ENCODE results near the gene CEP43.

DNA sequence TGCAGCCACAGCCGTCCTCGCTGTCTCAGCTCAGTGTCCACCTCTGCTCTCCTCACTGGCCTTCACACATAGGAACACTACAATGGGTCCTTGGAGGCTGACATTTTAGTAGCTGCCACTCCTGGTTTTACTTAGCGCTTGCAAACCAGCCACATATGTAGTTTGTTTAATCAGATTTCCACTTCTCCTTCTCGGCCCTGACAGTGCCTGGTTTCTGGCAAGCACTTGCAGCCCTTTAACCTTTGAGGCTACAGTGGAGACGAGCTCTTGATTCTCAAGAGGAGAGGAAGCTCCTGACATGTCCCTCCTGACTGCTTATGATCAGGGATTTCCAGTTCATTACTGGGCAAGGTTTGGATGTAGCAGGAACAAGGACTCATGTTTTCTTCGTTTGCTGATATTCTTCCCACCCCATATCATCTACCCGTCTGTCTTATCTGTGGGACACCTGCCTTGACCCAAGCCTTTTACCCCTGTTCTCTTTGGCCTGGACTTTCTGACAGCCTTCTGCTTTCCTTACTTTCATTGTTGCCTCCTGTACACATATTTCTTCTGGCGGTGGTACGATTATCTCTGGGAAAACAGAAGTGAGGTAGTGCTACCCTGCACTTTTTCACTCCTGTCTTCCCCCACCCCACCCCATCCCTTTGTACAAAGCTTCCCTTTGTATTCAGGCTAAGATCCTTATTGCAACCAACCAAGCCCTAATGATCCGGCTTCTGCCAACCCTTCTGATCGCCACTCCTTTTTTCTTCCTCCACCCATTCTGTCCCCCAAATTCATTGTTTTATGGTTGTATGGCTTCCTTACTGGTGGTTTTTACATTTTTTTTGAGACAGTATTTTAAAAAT is 31.2 kb downstream of the CEP43 start:
- TF ChIP-seq, protein P1, sequence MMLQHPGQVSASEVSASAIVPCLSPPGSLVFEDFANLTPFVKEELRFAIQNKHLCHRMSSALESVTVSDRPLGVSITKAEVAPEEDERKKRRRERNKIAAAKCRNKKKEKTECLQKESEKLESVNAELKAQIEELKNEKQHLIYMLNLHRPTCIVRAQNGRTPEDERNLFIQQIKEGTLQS (CRISPR knock-in tag; conservative IDR thresholded peaks at IDR 0.05), result no peak
- no peak for TF ChIP-seq NR2C2 (CRISPR knock-in tag; IDR thresholded peaks at IDR 0.05)
- TF ChIP-seq, protein P2, sequence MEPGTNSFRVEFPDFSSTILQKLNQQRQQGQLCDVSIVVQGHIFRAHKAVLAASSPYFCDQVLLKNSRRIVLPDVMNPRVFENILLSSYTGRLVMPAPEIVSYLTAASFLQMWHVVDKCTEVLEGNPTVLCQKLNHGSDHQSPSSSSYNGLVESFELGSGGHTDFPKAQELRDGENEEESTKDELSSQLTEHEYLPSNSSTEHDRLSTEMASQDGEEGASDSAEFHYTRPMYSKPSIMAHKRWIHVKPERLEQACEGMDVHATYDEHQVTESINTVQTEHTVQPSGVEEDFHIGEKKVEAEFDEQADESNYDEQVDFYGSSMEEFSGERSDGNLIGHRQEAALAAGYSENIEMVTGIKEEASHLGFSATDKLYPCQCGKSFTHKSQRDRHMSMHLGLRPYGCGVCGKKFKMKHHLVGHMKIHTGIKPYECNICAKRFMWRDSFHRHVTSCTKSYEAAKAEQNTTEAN (CRISPR knock-in tag; IDR thresholded peaks at IDR 0.05), result no peak
- TF ChIP-seq, protein P3, sequence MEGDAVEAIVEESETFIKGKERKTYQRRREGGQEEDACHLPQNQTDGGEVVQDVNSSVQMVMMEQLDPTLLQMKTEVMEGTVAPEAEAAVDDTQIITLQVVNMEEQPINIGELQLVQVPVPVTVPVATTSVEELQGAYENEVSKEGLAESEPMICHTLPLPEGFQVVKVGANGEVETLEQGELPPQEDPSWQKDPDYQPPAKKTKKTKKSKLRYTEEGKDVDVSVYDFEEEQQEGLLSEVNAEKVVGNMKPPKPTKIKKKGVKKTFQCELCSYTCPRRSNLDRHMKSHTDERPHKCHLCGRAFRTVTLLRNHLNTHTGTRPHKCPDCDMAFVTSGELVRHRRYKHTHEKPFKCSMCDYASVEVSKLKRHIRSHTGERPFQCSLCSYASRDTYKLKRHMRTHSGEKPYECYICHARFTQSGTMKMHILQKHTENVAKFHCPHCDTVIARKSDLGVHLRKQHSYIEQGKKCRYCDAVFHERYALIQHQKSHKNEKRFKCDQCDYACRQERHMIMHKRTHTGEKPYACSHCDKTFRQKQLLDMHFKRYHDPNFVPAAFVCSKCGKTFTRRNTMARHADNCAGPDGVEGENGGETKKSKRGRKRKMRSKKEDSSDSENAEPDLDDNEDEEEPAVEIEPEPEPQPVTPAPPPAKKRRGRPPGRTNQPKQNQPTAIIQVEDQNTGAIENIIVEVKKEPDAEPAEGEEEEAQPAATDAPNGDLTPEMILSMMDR (IDR thresholded peaks at IDR 0.05), result no peak
- no peak for TF ChIP-seq ESRRA (CRISPR knock-in tag; IDR thresholded peaks at IDR 0.05; ENCODE audit: borderline replicate concordance)
- TF ChIP-seq ZNF263 (CRISPR knock-in tag; IDR thresholded peaks at IDR 0.05; ENCODE audit: low read depth), result no peak
- TF ChIP-seq FOXP1 (CRISPR knock-in tag; IDR thresholded peaks at IDR 0.05; ENCODE audit: borderline replicate concordance), result no peak
- TF ChIP-seq GRHL2 (CRISPR knock-in tag; IDR thresholded peaks at IDR 0.05; ENCODE audit: insufficient replicate concordance, severe bottlenecking), result no peak
